Activated naive CD4-positive, alpha-beta T cell treated with Interleukin-2 at 50 U/mL for 16 hours (primary cell): ENCODE measurements around the gene NUP133.
"Not testable (repeated sequence)": the region's sequence is repeated elsewhere in the genome, so short reads cannot be mapped to it uniquely, and the experiment has no call there.

Source experiments
- DNase-seq: peaks from one replicate; pipeline ENCODE4 v3.0.0-alpha.2; 2020

NUP133 gene

GRCh38 chr1:229411434-229412055 is 96.6 kb downstream of the NUP133 start:
- no peak for DNase-seq

- DNase-seq = no peak
Observed at GRCh38 chr1:229410692-229411433, 97.3 kb downstream of the NUP133 start.

GRCh38 chr1:229410370-229410691 is 97.8 kb downstream of the NUP133 start:
- DNase-seq = no peak

- DNase-seq = no peak
Observed at GRCh38 chr1:229409616-229410369, 98.3 kb downstream of the NUP133 start.

GRCh38 chr1:229408458-229409037 is 99.6 kb downstream of the NUP133 start:
- DNase-seq = no peak

- DNase-seq = no peak
Observed at GRCh38 chr1:229407206-229408026, 100.7 kb downstream of the NUP133 start.

- no peak for DNase-seq
Observed at GRCh38 chr1:229406798-229407197, 101.3 kb downstream of the NUP133 start.

GRCh38 chr1:229403573-229403972 is 104.6 kb downstream of the NUP133 start:
- no peak for DNase-seq

GRCh38 chr1:229402993-229403392 is 105.1 kb downstream of the NUP133 start:
- no peak for DNase-seq

- DNase-seq = not testable (repeated sequence)
Observed at GRCh38 chr1:229402329-229402728, 105.8 kb downstream of the NUP133 start.

- DNase-seq = no peak
Observed at GRCh38 chr1:229397762-229398161, 110.4 kb downstream of the NUP133 start.

- no peak for DNase-seq
Observed at GRCh38 chr1:229396585-229397206, 111.4 kb downstream of the NUP133 start.

GRCh38 chr1:229394517-229394916 is 113.6 kb downstream of the NUP133 start:
- not testable (repeated sequence) for DNase-seq

- no peak for DNase-seq
Observed at GRCh38 chr1:229392936-229393335, 115.2 kb downstream of the NUP133 start.
